Subcutaneous adipose tissue (tissue), 4 donors: ENCODE data around the gene CFAP100. TPM values are rescaled to one million over a fixed set of nuclear protein-coding genes. Genes with fewer than 3 reads are reported as not detected.

Source experiments
- total RNA-seq, 4 donors: library from RNA; depleted of rRNA; stranded (reverse); fragments of >200 nt; gene quantifications; one replicate each; pipeline ENCODE4 v1.1.0, GENCODE V29; 2016
- TF ChIP-seq, protein P1 (sequence below): fragments of 450-650 bp; IDR thresholded peaks from one replicate; pipeline ENCODE4 v1.5.1; 2016; ENCODE audit warnings: low read depth, mild to moderate bottlenecking, control low read depth, antibody characterized with exemption, moderate library complexity

CFAP100 gene
- total RNA-seq, 4 donors from 2014 or later: not detected

DNA sequence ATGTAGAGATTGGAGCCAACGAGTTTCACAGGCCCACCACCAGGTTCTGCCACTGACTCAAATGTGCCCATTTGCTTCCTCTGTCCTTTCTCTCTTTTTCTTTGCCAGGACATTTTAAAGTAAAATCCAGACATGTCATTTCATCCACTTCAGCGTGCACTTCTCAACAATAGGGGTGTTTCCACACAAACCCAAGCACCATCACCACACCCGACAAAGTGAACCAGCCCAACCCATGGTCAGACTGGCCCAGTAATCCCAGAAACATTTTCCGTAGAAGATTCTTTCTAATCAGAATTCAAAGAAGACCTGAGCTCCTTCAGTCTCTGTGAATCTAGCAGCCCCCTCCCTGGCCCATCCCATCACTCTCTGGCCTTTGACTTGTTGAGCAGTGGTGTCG lies 13.4 kb downstream of the CFAP100 start:
- TF ChIP-seq, protein P1, sequence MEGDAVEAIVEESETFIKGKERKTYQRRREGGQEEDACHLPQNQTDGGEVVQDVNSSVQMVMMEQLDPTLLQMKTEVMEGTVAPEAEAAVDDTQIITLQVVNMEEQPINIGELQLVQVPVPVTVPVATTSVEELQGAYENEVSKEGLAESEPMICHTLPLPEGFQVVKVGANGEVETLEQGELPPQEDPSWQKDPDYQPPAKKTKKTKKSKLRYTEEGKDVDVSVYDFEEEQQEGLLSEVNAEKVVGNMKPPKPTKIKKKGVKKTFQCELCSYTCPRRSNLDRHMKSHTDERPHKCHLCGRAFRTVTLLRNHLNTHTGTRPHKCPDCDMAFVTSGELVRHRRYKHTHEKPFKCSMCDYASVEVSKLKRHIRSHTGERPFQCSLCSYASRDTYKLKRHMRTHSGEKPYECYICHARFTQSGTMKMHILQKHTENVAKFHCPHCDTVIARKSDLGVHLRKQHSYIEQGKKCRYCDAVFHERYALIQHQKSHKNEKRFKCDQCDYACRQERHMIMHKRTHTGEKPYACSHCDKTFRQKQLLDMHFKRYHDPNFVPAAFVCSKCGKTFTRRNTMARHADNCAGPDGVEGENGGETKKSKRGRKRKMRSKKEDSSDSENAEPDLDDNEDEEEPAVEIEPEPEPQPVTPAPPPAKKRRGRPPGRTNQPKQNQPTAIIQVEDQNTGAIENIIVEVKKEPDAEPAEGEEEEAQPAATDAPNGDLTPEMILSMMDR: no peak

DNA sequence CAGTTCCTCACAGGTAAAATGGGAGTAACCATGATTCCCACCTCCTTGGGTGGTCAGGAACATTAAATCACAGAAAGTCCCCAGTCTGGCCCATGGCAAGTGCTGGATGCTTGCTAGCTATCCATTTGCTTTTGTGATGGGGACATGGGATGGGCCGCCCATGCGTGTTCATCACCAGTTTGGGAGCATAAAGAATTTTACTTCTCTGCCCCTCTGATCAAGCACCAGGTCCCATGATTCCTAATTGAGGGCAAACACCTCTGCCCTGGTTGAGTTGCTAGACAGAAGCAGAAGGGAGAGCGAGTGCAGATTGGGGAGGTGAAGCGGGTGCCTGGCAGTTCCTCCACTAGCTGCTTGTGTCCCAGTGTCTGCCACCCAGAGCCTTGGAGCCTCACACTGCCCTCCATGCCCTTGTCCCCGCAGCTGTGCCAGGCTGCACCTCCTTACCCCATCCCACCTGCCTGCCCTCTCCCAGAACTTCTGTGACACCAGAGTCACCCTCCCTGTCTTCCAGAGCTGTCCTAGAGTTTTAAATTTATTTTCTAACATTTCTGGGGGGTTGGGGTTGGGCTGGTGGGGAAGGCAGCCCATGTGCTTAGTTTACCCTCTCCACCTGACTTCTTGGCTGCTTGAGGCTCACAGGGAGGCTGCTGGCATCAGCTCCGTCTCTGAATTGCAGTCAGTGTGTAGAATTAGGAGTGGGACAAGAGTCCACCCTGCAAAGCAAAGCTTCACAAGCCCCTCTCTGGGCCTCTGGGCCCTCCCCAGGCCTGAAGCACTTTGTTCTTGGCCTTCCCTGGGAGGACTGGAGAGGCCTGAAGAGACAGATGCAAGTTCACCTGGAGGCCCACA lies 18.4 kb downstream of the CFAP100 start:
- TF ChIP-seq, protein P1: no peak

DNA sequence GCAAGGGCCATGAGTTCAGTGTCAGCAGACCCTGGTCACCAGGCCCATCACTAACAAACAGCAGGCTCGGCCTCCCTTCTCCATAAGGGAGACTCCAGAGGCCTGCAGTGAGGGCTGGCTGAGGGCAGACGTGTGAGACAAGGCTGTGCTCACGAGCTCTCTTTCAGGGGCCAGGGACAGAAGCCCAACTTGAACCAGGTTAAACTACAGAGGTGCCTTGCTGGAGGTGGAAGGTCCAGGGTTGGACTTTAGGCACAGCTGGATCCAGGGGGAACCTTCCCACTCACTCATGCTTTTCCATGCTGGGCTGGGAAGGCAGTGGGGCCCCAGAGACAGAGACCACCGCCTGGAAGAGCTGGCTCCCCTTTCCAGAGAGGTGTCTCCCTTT lies 19.0 kb downstream of the CFAP100 start:
- TF ChIP-seq, protein P1: no peak

DNA sequence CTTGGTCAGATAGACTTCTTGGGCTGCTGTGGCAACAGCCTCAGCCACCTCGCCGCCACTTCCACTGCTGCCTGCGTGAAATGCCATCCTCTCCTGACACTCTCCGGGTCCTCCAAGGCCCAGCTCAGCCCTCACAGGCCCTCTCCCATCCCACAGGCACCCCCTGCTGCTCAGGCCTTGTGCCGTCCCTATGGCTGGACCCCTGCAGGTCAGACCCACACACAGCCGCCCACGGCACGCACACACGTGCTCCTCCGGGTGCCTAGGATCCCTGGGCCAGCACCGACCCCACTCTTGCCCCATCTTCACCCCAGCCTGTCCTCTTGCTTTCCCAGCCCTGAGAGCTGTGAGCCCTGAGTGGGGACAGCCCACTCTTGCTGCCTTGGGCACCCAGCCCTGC lies 19.7 kb downstream of the CFAP100 start:
- TF ChIP-seq, protein P1: no peak

DNA sequence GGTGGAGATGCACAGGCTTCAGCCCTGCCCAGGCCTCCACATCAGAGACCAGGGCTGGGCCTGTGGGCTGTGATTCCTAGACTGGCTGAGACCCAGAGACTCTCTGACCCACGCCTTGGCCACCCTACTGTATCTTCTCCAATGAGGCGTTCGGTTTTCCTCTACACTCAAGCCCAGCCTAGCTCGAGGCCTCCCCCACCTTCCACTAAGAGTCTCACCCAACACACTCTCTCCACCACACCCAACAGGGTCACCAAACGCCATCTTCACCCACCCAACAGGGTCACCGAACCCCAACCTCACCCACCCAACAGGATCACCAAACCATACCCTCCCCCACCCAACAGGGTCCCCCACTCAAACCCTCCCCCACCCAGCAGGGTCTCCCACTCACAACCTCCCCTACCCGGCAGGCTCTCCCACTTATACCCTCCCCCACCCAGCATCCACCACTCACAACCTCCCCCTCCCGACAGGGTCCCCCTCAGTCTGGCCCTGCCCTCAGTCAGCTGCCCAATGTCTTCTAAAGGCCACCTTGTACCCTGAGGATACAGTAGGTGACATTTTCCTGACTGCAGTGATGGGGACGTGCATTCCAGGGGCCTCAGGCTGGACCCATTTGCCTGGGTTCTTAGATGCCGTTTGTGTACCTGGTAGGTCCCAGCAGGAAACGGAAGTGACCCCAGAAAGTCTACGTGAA lies 20.4 kb downstream of the CFAP100 start:
- TF ChIP-seq, protein P1: no peak

DNA sequence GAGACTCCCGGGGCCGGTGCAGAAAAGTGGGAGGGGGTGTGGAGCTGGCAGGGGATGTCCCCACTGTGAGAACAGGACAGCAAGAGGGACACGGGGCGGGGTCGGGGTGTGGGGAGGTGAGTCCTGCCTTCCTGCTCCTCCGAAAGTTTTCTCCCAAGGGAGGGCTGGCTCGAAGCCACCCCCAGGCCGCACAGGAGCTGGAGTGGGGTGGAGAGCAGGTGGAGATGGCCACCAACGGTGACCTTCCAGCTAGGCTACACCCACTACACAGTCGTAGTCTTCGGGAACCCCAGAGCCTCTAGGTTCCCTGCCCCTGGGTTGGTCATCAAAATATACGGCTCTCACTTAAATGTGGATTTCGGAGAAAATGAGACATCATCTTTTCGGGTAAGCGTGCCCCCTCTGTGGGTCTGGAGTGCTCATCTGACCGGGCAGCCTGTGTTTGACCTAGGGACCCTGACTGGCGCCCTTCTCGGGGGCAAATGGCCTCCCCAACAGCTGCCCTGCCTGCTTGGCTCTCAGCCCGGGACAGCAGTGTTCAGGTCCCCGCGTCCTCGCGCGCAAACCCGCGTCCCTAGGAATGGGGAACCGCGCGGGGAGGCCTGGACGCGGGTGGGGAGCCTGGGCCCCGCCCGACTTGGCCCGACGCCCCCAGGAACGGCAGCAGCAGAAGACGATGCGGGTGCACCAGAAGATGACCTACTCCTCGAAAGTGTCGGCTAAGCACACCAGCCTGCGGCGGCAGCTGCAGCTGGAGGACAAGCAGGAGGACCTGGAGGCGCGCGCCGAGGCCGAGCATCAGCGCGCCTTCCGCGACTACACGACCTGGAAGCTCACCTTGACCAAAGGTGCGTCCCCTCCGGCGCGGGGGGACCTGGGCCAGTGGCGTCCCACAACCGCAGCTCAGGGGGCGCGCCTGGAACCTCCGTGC lies 21.2 kb downstream of the CFAP100 start:
- TF ChIP-seq, protein P1: no peak
